H1 (cell line): ENCODE measurements around the gene ZNF180. TPM values are rescaled to one million over a fixed set of nuclear protein-coding genes. Genes with fewer than 3 reads are reported as not detected.

Experiments used
- CTCF ChIA-PET: fragments of 300-600 bp; sonication (Branson Sonifier 250); formaldehyde crosslinking; loops from one replicate; lab custom pipeline; 2021; ENCODE audit not compliant: partially characterized antibody; lab: Charles Lee
- POLR2A ChIA-PET: fragments of 300-600 bp; sonication (Branson Sonifier 250); formaldehyde crosslinking; loops from one replicate; lab custom pipeline; 2021; ENCODE audit warnings: inconsistent platforms; ENCODE audit not compliant: partially characterized antibody; lab: Charles Lee
- DNase-seq, 2 experiments: peaks; one replicate each; pipeline versions ENCODE4 v3.0.0 to v3.0.0-alpha.2; 2010 to 2022; ENCODE audit warnings: low spot score in 2 of 2, low read depth in 1 of 2, mixed read lengths in 1 of 2
- FAIRE-seq: peaks from 2 replicates; lab custom pipeline; 2011; peaks lifted over from hg19 to GRCh38; lab: Jason Lieb, UNC
- H2AFZ ChIP-seq: 2 replicates; pipeline ENCODE4 v1.8.1; 2012; ENCODE audit warnings: low read length, inconsistent platforms
- H2AK5ac ChIP-seq: 2 replicates; pipeline ENCODE4 v1.6.1; 2013; ENCODE audit warnings: low read depth, low read length
- H2BK120ac ChIP-seq: replicated peaks from 2 replicates; pipeline ENCODE3; 2013; ENCODE audit warnings: low read depth, low read length, inconsistent platforms
- H2BK12ac ChIP-seq: 2 replicates; pipeline ENCODE4 v1.6.1; 2013; ENCODE audit warnings: low read depth, low read length
- H2BK15ac ChIP-seq: 2 replicates; pipeline ENCODE4 v1.6.1; 2013; ENCODE audit warnings: low read length
- H2BK20ac ChIP-seq: 2 replicates; pipeline ENCODE4 v1.6.1; 2013; ENCODE audit warnings: low read length
- H2BK5ac ChIP-seq: 2 replicates; pipeline ENCODE4 v1.6.1; 2013; ENCODE audit warnings: low read depth, low read length
- H3K14ac ChIP-seq: 2 replicates; pipeline ENCODE4 v1.6.1; 2013; ENCODE audit warnings: inconsistent platforms; ENCODE audit not compliant: insufficient read length
- H3K18ac ChIP-seq: 2 replicates; pipeline ENCODE4 v1.6.1; 2013; ENCODE audit warnings: low read length; ENCODE audit errors: extremely low read depth
- H3K23ac ChIP-seq: 2 replicates; pipeline ENCODE4 v1.6.1; 2013; ENCODE audit warnings: inconsistent platforms; ENCODE audit not compliant: insufficient read length
- H3K23me2 ChIP-seq: 2 replicates; pipeline ENCODE4 v1.6.1; 2013; ENCODE audit warnings: low read depth, low read length
- H3K27ac ChIP-seq: 2 replicates; pipeline ENCODE4 v1.6.1; 2011; ENCODE audit warnings: low read depth, low read length, inconsistent platforms
- H3K27me3 ChIP-seq, 4 experiments: replicated peaks in 1 of 4; 1 replicate in 1 of 4; 2 replicates in 3 of 4; pipeline versions ENCODE4 v1.6.1 to v1.8.1; 2011 to 2013; ENCODE audit warnings: low read length in 3 of 4, mild to moderate bottlenecking in 3 of 4, inconsistent platforms in 2 of 4, mixed read lengths in 2 of 4, moderate library complexity in 1 of 4; ENCODE audit not compliant: control insufficient read depth in 3 of 4, insufficient read depth in 3 of 4; ENCODE audit errors: extremely low read depth in 1 of 4
- H3K36me3 ChIP-seq, 4 experiments: 2 replicates each; pipeline versions ENCODE4 v1.6.1 to v1.8.1; 2011 to 2013; ENCODE audit warnings: mild to moderate bottlenecking in 4 of 4, low read length in 3 of 4, moderate library complexity in 2 of 4, control low read depth in 1 of 4, inconsistent platforms in 1 of 4; ENCODE audit not compliant: insufficient read depth in 4 of 4, control insufficient read depth in 2 of 4
- H3K4ac ChIP-seq: replicated peaks from 2 replicates; pipeline ENCODE3; 2013; ENCODE audit warnings: low read length, low read depth, mixed read lengths, inconsistent platforms; ENCODE audit not compliant: insufficient read length
- H3K4me1 ChIP-seq, 4 experiments: replicated peaks in 1 of 4; 1 replicate in 1 of 4; 2 replicates in 3 of 4; pipeline versions ENCODE4 v1.6.1 to v1.8.1; 2011 to 2013; ENCODE audit warnings: low read length in 3 of 4, inconsistent platforms in 2 of 4, mixed read lengths in 1 of 4; ENCODE audit not compliant: insufficient read depth in 4 of 4, control insufficient read depth in 3 of 4
- H3K4me2 ChIP-seq, 2 experiments: 2 replicates each; pipeline versions ENCODE4 v1.6.1 to v1.8.1; 2011 to 2013; ENCODE audit warnings: low read depth in 2 of 2, low read length in 2 of 2, control low read depth in 1 of 2, inconsistent platforms in 1 of 2, mild to moderate bottlenecking in 1 of 2; ENCODE audit not compliant: insufficient read depth in 1 of 2
- H3K4me3 ChIP-seq, 4 experiments: fragments of 200-600, 300-600 bp in 1 of 4; sonication (generic), shearing (Covaris generic), sonication (Bioruptor Twin) in 1 of 4; 2 replicates each; pipeline versions ENCODE4 v1.5.1 to v1.8.1; 2011 to 2016; ENCODE audit warnings: low read length in 4 of 4, low read depth in 3 of 4, control low read depth in 2 of 4, inconsistent platforms in 2 of 4, mild to moderate bottlenecking in 2 of 4, mixed read lengths in 1 of 4, moderate library complexity in 1 of 4; ENCODE audit not compliant: insufficient read depth in 2 of 4; ENCODE audit errors: extremely low read depth in 1 of 4
- H3K56ac ChIP-seq: replicated peaks from 2 replicates; pipeline ENCODE3; 2013; ENCODE audit warnings: low read depth, mild to moderate bottlenecking, mixed read lengths, low read length, inconsistent platforms; ENCODE audit not compliant: insufficient read length
- H3K79me1 ChIP-seq: 2 replicates; pipeline ENCODE4 v1.6.1; 2013; ENCODE audit warnings: low read depth, low read length, control low read depth
- H3K79me2 ChIP-seq, 2 experiments: 2 replicates each; pipeline versions ENCODE4 v1.6.1 to v1.8.1; 2012 to 2013; ENCODE audit warnings: low read length in 2 of 2, mild to moderate bottlenecking in 2 of 2, inconsistent platforms in 1 of 2; ENCODE audit not compliant: insufficient read depth in 2 of 2, control insufficient read depth in 1 of 2
- H3K9ac ChIP-seq, 4 experiments: replicated peaks in 1 of 4; 1 replicate in 1 of 4; 2 replicates in 3 of 4; pipeline versions ENCODE4 v1.6.1 to v1.8.1; 2011 to 2013; ENCODE audit warnings: low read depth in 3 of 4, low read length in 3 of 4, control low read depth in 2 of 4, mild to moderate bottlenecking in 2 of 4, moderate library complexity in 2 of 4, inconsistent platforms in 1 of 4; ENCODE audit errors: extremely low read depth in 1 of 4
- H3K9me3 ChIP-seq, 2 experiments: 2 replicates each; pipeline versions ENCODE4 v1.6.1 to v1.8.1; 2012 to 2013; ENCODE audit warnings: mild to moderate bottlenecking in 2 of 2, moderate library complexity in 2 of 2, control low read depth in 1 of 2, inconsistent platforms in 1 of 2, low read depth in 1 of 2, low read length in 1 of 2, mixed read lengths in 1 of 2; ENCODE audit not compliant: insufficient read depth in 2 of 2
- H4K20me1 ChIP-seq, 2 experiments: replicated peaks in 1 of 2; 2 replicates each; pipeline versions ENCODE3 to v1.8.1; 2011 to 2013; ENCODE audit warnings: inconsistent platforms in 2 of 2, low read length in 2 of 2, mild to moderate bottlenecking in 1 of 2; ENCODE audit not compliant: insufficient read depth in 2 of 2, control insufficient read depth in 1 of 2
- H4K5ac ChIP-seq: 2 replicates; pipeline ENCODE4 v1.6.1; 2013; ENCODE audit warnings: low read length, low read depth, mixed read lengths, inconsistent platforms; ENCODE audit not compliant: insufficient read length
- H4K8ac ChIP-seq: 2 replicates; pipeline ENCODE4 v1.8.0; 2013; ENCODE audit warnings: mild to moderate bottlenecking, moderate library complexity, low read length, inconsistent platforms; ENCODE audit not compliant: insufficient read depth; ENCODE audit errors: extremely low read depth
- H4K91ac ChIP-seq: replicated peaks from 2 replicates; pipeline ENCODE3; 2013; ENCODE audit warnings: low read length, mixed read lengths, inconsistent platforms; ENCODE audit not compliant: insufficient read length
- BACH1 ChIP-seq: IDR thresholded peaks from 2 replicates; pipeline ENCODE4 v1.6.1; 2012; ENCODE audit warnings: low read length, improper control_type of control experiment
- BCL11A ChIP-seq, 2 experiments: IDR thresholded peaks; one replicate each; pipeline ENCODE4 v1.6.1; 2011; ENCODE audit warnings: low read depth in 2 of 2, low read length in 2 of 2, mild to moderate bottlenecking in 2 of 2
- CBX8 ChIP-seq: fragments of 300-800, 300-1000 bp; sonication (generic); IDR thresholded peaks from 2 replicates; pipeline ENCODE4 v1.7.1; 2016; ENCODE audit warnings: low read depth, low read length, borderline replicate concordance
- CREB1 ChIP-seq: IDR thresholded peaks from 2 replicates; pipeline ENCODE4 v1.6.1; 2012; ENCODE audit warnings: inconsistent platforms
- CTBP2 ChIP-seq: IDR thresholded peaks from 2 replicates; pipeline ENCODE4 v1.7.0; 2011; ENCODE audit warnings: borderline replicate concordance, mild to moderate bottlenecking, moderate library complexity, mixed read lengths, low read length; ENCODE audit not compliant: insufficient read depth, insufficient read length
- EP300 ChIP-seq, 2 experiments: IDR thresholded peaks; 1 replicate in 1 of 2; 2 replicates in 1 of 2; pipeline ENCODE4 v1.6.1; 2011 to 2012; ENCODE audit warnings: low read depth in 2 of 2, low read length in 2 of 2, mild to moderate bottlenecking in 2 of 2, borderline replicate concordance in 1 of 2, inconsistent platforms in 1 of 2, moderate library complexity in 1 of 2
- EZH2 ChIP-seq: fragments of 200-600 bp; sonication (generic); IDR thresholded peaks from 2 replicates; pipeline ENCODE4 v1.7.1; 2012; ENCODE audit warnings: low read depth, mild to moderate bottlenecking, moderate library complexity, low read length, inconsistent platforms; ENCODE audit not compliant: severe bottlenecking
- KDM4A ChIP-seq: IDR thresholded peaks from one replicate; pipeline ENCODE4 v1.7.1; 2012; ENCODE audit warnings: low read depth, mild to moderate bottlenecking, moderate library complexity, low read length, inconsistent platforms; ENCODE audit not compliant: severe bottlenecking
- KDM5A ChIP-seq: fragments of 200-600 bp; IDR thresholded peaks from 2 replicates; pipeline ENCODE4 v1.7.1; 2012; ENCODE audit warnings: mild to moderate bottlenecking, low read length, inconsistent platforms, mixed read lengths
- POLR2A ChIP-seq, 2 experiments: IDR thresholded peaks; 1 replicate in 1 of 2; 2 replicates in 1 of 2; pipeline ENCODE4 v1.6.1; 2011; ENCODE audit warnings: low read depth in 2 of 2, low read length in 2 of 2, mild to moderate bottlenecking in 2 of 2; ENCODE audit errors: control extremely low read depth in 1 of 2
- SAP30 ChIP-seq: fragments of 300-600 bp; sonication (generic); IDR thresholded peaks from 2 replicates; pipeline ENCODE4 v1.7.1; 2012; ENCODE audit warnings: low read length, moderate library complexity, mild to moderate bottlenecking, inconsistent platforms; ENCODE audit not compliant: insufficient read depth, insufficient replicate concordance
- SP4 ChIP-seq: IDR thresholded peaks from 2 replicates; pipeline ENCODE4 v1.6.1; 2012; ENCODE audit warnings: low read length, inconsistent platforms
- ZNF274 ChIP-seq: IDR thresholded peaks from 2 replicates; pipeline ENCODE4 v1.7.0; 2012; ENCODE audit warnings: low read length, borderline replicate concordance; ENCODE audit errors: extremely low read depth
- WGBS, 2 experiments: shearing (Covaris generic) in 1 of 2; methylation state at CpG; one replicate each; pipeline versions ENCODE4 v1.1.6 to v1.1.7; 2013 to 2015; ENCODE audit warnings: low lambda C conversion rate in 2 of 2, mixed read lengths in 2 of 2, inconsistent platforms in 1 of 2, low coverage in 1 of 2, missing lambda C conversion rate in 1 of 2; ENCODE audit not compliant: insufficient replicate concordance in 2 of 2, insufficient coverage in 1 of 2, insufficient read length in 1 of 2; ENCODE audit errors: extremely low coverage in 1 of 2, missing lambda C conversion rate in 1 of 2; 5-methylcytosine and 5-hydroxymethylcytosine counted together
- polyA plus RNA-seq, 7 experiments: library from polyadenylated mRNA; depleted of rRNA in 3 of 7; stranded (reverse) in 5 of 7; unstranded in 2 of 7; fragments of >200 nt in 5 of 7; fragments of 200-250 nt in 2 of 7; gene quantifications; 1 replicate in 5 of 7; 2 replicates in 1 of 7; 4 replicates in 1 of 7; pipeline versions ENCODE4 v1.2.1 to v1.2.3, GENCODE V29; 2011 to 2013; ENCODE audit warnings: missing spikeins in 2 of 7, mixed read lengths in 2 of 7
- total RNA-seq: library from RNA; stranded (reverse); fragmentation: NEBNext Ultra II Directional; extraction: Animal tissue kit (Norgen Biotek cat#: 25700); gene quantifications from 2 replicates; pipeline ENCODE4 v1.2.1, GENCODE V29; 2021
- TF ChIP-seq, protein P1 (sequence below): IDR thresholded peaks from 2 replicates; pipeline ENCODE4 v1.6.1; 2012; ENCODE audit warnings: inconsistent platforms

The ZNF180 gene
- total and polyA plus RNA-seq, 2 of the 8 experiments (the other 6 are each of a cell fraction or from before 2014, with no cell fraction given): 1.3 to 8.5 TPM

DNA sequence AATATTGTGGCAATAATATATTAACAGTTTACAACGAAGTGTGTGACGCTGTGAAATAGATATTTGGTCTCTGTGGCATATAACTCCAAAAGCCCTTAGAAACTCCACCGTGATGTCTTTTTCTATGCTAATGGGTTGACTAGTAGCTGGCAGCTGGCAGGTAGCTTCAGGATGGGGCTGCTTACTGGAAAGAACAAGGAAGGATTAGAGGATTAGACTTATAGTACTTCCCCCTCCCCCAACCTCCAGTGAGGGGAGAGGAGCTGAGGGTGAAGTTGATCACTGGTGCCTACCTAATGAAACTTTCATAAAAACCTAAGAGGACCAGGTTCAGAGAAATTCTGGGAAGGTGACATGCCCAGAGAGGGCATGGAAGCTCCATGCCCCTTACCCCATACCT lies 61.9 kb downstream of the ZNF180 start:
- no peaks in the 10 kb centered on the region for H3K4me1 ChIP-seq
- POLR2A ChIA-PET: no interaction called here
- no peak for FAIRE-seq
- no peaks in the 10 kb centered on the region for H3K27me3 ChIP-seq
- H2AFZ ChIP-seq: no peak overlapping the region
- no peak overlapping the region for H2AK5ac ChIP-seq
- no peak overlapping the region for H3K56ac ChIP-seq
- H4K91ac ChIP-seq: no peak overlapping the region
- no peak overlapping the region for H2BK20ac ChIP-seq
- no peak overlapping the region for H4K5ac ChIP-seq
- no peak overlapping the region for H3K4me3 ChIP-seq
- H3K4ac ChIP-seq: no peak overlapping the region
- DNase-seq: no peak
- H3K9me3 ChIP-seq: peaks cover 33 to 37% of the 10 kb centered on the region in 2 experiments
- H2BK15ac ChIP-seq: no peak overlapping the region
- no peak overlapping the region for H2BK120ac ChIP-seq
- no peak overlapping the region for H4K8ac ChIP-seq
- H3K18ac ChIP-seq: no peak overlapping the region
- H4K20me1 ChIP-seq: no peaks in the 10 kb centered on the region
- no peak for TF ChIP-seq EP300 (IDR thresholded peaks at IDR 0.05; ENCODE audit: borderline replicate concordance in 1 of 2, low read depth in 2 of 2, low read length in 2 of 2)
- TF ChIP-seq CREB1: no peak
- no peak for TF ChIP-seq KDM4A
- TF ChIP-seq SAP30: no peak
- TF ChIP-seq KDM5A: no peak
- TF ChIP-seq ZNF274: no peak
- TF ChIP-seq BCL11A (IDR thresholded peaks at IDR 0.05; ENCODE audit: low read depth in 2 of 2, low read length in 2 of 2): no peak
- TF ChIP-seq BACH1: no peak
- no peak for TF ChIP-seq CTBP2
- TF ChIP-seq, protein P1, sequence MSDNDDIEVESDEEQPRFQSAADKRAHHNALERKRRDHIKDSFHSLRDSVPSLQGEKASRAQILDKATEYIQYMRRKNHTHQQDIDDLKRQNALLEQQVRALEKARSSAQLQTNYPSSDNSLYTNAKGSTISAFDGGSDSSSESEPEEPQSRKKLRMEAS: no peak
- TF ChIP-seq EZH2: no peak
- TF ChIP-seq SP4: no peak
- no peak for TF ChIP-seq CBX8
- TF ChIP-seq POLR2A (IDR thresholded peaks at IDR 0.05; ENCODE audit: control extremely low read depth in 1 of 2, low read depth in 2 of 2, low read length in 2 of 2): no peak
- TF ChIP-seq, all 59 proteins: peak for 0
- H2BK5ac ChIP-seq: no peak overlapping the region
- H3K23me2 ChIP-seq: no peaks in the 10 kb centered on the region
- no peak overlapping the region for H3K27ac ChIP-seq
- CTCF ChIA-PET: no interaction called here
- no peaks in the 10 kb centered on the region for H3K79me1 ChIP-seq
- WGBS, 2 experiments: 84% methylated on average over 3 of the region's 3 CpGs; no CpG with 5 or more reads in 1 of the 2 experiments
- peaks cover 0 to 11% (median 3%) of the 10 kb centered on the region in 4 experiments; a peak in 4 of 8 replicates for H3K36me3 ChIP-seq
- H3K23ac ChIP-seq: no peak overlapping the region
- H3K14ac ChIP-seq: no peak overlapping the region
- H3K4me2 ChIP-seq: no peak overlapping the region
- H3K79me2 ChIP-seq: no peaks in the 10 kb centered on the region
- H3K9ac ChIP-seq: no peak overlapping the region
- no peak overlapping the region for H2BK12ac ChIP-seq
